IMR-90 (cell line): ENCODE measurements around the gene CTAGE1. TPM values are rescaled to one million over a fixed set of nuclear protein-coding genes. Genes with fewer than 3 reads are reported as not detected.

Experiments used
- ATAC-seq: fragments of 200-7000 bp; cut with Tn5 transposase; 2 replicates; pipeline ENCODE4 v1.9.1; 2020; ENCODE audit warnings: low read depth, mild to moderate bottlenecking, moderate library complexity
- BruUV-seq: library from RNA; stranded (reverse); fragments of 400-500 nt; replicated peaks from 2 replicates; lab custom pipeline; 2021; lab: Mats Ljungman, UMichigan
- CTCF ChIA-PET: fragments of 300-600 bp; formaldehyde crosslinking; extraction: SDS; loops from one replicate; lab custom pipeline; 2021; ENCODE audit warnings: antibody characterized with exemption; lab: Yijun Ruan, JAX
- POLR2A ChIA-PET: fragments of 300-600 bp; sonication (Branson Sonifier 250); formaldehyde crosslinking; loops from one replicate; lab custom pipeline; 2022; ENCODE audit warnings: antibody characterized with exemption; ENCODE audit not compliant: unreplicated experiment; lab: Charles Lee
- DNase-seq: peaks from one replicate; pipeline ENCODE4 v3.0.0; 2013
- H2AFZ ChIP-seq: replicated peaks from 2 replicates; pipeline ENCODE3; 2013; ENCODE audit warnings: low read length, mild to moderate bottlenecking; ENCODE audit not compliant: poor library complexity
- H2AK5ac ChIP-seq: 2 replicates; pipeline ENCODE4 v1.6.1; 2013; ENCODE audit warnings: low read depth, low read length, inconsistent platforms
- H2AK9ac ChIP-seq: replicated peaks from 2 replicates; pipeline ENCODE3; 2013; ENCODE audit warnings: mild to moderate bottlenecking, low read depth, low read length, moderate library complexity; ENCODE audit not compliant: poor library complexity
- H2BK120ac ChIP-seq: 2 replicates; pipeline ENCODE4 v1.6.1; 2013; ENCODE audit warnings: low read depth, low read length, inconsistent platforms
- H2BK15ac ChIP-seq: 3 replicates; pipeline ENCODE4 v1.6.1; 2013; ENCODE audit warnings: low read depth, low read length, inconsistent platforms
- H2BK20ac ChIP-seq: 2 replicates; pipeline ENCODE4 v1.6.1; 2013; ENCODE audit warnings: low read depth, mild to moderate bottlenecking, inconsistent platforms, low read length, moderate library complexity
- H2BK5ac ChIP-seq: 2 replicates; pipeline ENCODE4 v1.6.1; 2013; ENCODE audit warnings: mild to moderate bottlenecking, low read depth, low read length, inconsistent platforms; ENCODE audit not compliant: poor library complexity, severe bottlenecking
- H3K14ac ChIP-seq: replicated peaks from 2 replicates; pipeline ENCODE4 v1.6.1; 2013; ENCODE audit warnings: low read depth, low read length, inconsistent platforms
- H3K18ac ChIP-seq: 2 replicates; pipeline ENCODE4 v1.6.1; 2013; ENCODE audit warnings: low read depth, low read length, control low read depth
- H3K23ac ChIP-seq: 2 replicates; pipeline ENCODE4 v1.6.1; 2013; ENCODE audit warnings: low read depth, low read length, inconsistent platforms
- H3K27ac ChIP-seq: 2 replicates; pipeline ENCODE4 v1.5.1; 2013; ENCODE audit warnings: mild to moderate bottlenecking, control low read depth, low read length; ENCODE audit not compliant: insufficient read depth
- H3K27me3 ChIP-seq: 2 replicates; pipeline ENCODE4 v1.6.1; 2013; ENCODE audit warnings: low read length; ENCODE audit not compliant: control insufficient read depth, insufficient read depth
- H3K36me3 ChIP-seq: 2 replicates; pipeline ENCODE4 v1.6.1; 2013; ENCODE audit warnings: low read length, mixed read lengths; ENCODE audit not compliant: control insufficient read depth, insufficient read depth
- H3K4ac ChIP-seq: 2 replicates; pipeline ENCODE4 v1.6.1; 2013; ENCODE audit warnings: low read depth, low read length, inconsistent platforms
- H3K4me1 ChIP-seq: 2 replicates; pipeline ENCODE4 v1.6.1; 2013; ENCODE audit warnings: low read length, mixed read lengths; ENCODE audit not compliant: control insufficient read depth, insufficient read depth
- H3K4me2 ChIP-seq: 2 replicates; pipeline ENCODE4 v1.6.1; 2013; ENCODE audit warnings: low read depth, mild to moderate bottlenecking, control low read depth, low read length, moderate library complexity
- H3K4me3 ChIP-seq: 2 replicates; pipeline ENCODE4 v1.5.1; 2013; ENCODE audit warnings: low read depth, mild to moderate bottlenecking, control low read depth, low read length, moderate library complexity; ENCODE audit not compliant: insufficient read depth
- H3K56ac ChIP-seq: 2 replicates; pipeline ENCODE4 v1.6.1; 2013; ENCODE audit warnings: low read length, inconsistent platforms; ENCODE audit not compliant: insufficient read depth; ENCODE audit errors: extremely low read depth
- H3K79me1 ChIP-seq, 2 experiments: 2 replicates each; pipeline ENCODE4 v1.6.1; 2013; ENCODE audit warnings: low read length in 2 of 2, inconsistent platforms in 1 of 2, low read depth in 1 of 2
- H3K9ac ChIP-seq: 2 replicates; pipeline ENCODE4 v1.6.1; 2013; ENCODE audit warnings: low read depth, low read length, control low read depth
- H3K9me1 ChIP-seq: 2 replicates; pipeline ENCODE4 v1.6.1; 2013; ENCODE audit warnings: low read length, inconsistent platforms; ENCODE audit not compliant: insufficient read depth
- H3K9me3 ChIP-seq: 2 replicates; pipeline ENCODE4 v1.6.1; 2013; ENCODE audit warnings: low read length; ENCODE audit not compliant: control insufficient read depth, insufficient read depth
- H4K20me1 ChIP-seq: 2 replicates; pipeline ENCODE4 v1.6.1; 2013; ENCODE audit warnings: low read length, inconsistent platforms; ENCODE audit not compliant: insufficient read depth
- H4K5ac ChIP-seq: 2 replicates; pipeline ENCODE4 v1.6.1; 2013; ENCODE audit warnings: mild to moderate bottlenecking, low read depth, low read length, control low read depth
- H4K8ac ChIP-seq, 2 experiments: 2 replicates each; pipeline ENCODE4 v1.6.1; 2013; ENCODE audit warnings: low read depth in 2 of 2, low read length in 2 of 2, control low read depth in 1 of 2, inconsistent platforms in 1 of 2
- H4K91ac ChIP-seq: 2 replicates; pipeline ENCODE4 v1.6.1; 2013; ENCODE audit warnings: low read depth, low read length, inconsistent platforms; ENCODE audit not compliant: insufficient read depth
- BHLHE40 ChIP-seq: fragments of 150-350 bp; IDR thresholded peaks from 2 replicates; pipeline ENCODE4 v1.6.1; 2016; ENCODE audit warnings: mild to moderate bottlenecking, low read depth, low read length
- CEBPB ChIP-seq: IDR thresholded peaks from 2 replicates; pipeline ENCODE4 v1.6.1; 2012; ENCODE audit warnings: low read depth, low read length, improper control_type of control experiment
- CHD1 ChIP-seq: IDR thresholded peaks from 2 replicates; pipeline ENCODE4 v1.6.1; 2012; ENCODE audit warnings: low read depth, low read length, improper control_type of control experiment
- CTCF ChIP-seq: conservative IDR thresholded peaks from 2 replicates; pipeline ENCODE4 v1.5.1; 2012; ENCODE audit warnings: mild to moderate bottlenecking, low read depth, low read length, improper control_type of control experiment
- ELK1 ChIP-seq: fragments of 150-350 bp; IDR thresholded peaks from 2 replicates; pipeline ENCODE4 v1.6.1; 2016; ENCODE audit warnings: low read depth, mild to moderate bottlenecking, low read length, moderate library complexity, borderline replicate concordance
- FOS ChIP-seq: fragments of 150-350 bp; IDR thresholded peaks from 2 replicates; pipeline ENCODE4 v1.6.1; 2016; ENCODE audit warnings: low read depth, low read length
- MAFK ChIP-seq: IDR thresholded peaks from 2 replicates; pipeline ENCODE4 v1.6.1; 2012; ENCODE audit warnings: low read depth, low read length, improper control_type of control experiment
- MAZ ChIP-seq: IDR thresholded peaks from 2 replicates; pipeline ENCODE4 v1.6.1; 2012; ENCODE audit warnings: low read depth, mild to moderate bottlenecking, low read length, improper control_type of control experiment, moderate library complexity, borderline replicate concordance
- MXI1 ChIP-seq: IDR thresholded peaks from 2 replicates; pipeline ENCODE4 v1.6.1; 2012; ENCODE audit warnings: low read depth, mild to moderate bottlenecking, low read length, moderate library complexity, borderline replicate concordance
- NFE2L2 ChIP-seq: fragments of 150-350 bp; IDR thresholded peaks from 2 replicates; pipeline ENCODE4 v1.6.1; 2016; ENCODE audit warnings: low read depth, mild to moderate bottlenecking, low read length
- POLR2A ChIP-seq: IDR thresholded peaks from 2 replicates; pipeline ENCODE4 v1.6.1; 2012; ENCODE audit warnings: mild to moderate bottlenecking, low read depth, low read length
- RAD21 ChIP-seq: IDR thresholded peaks from 2 replicates; pipeline ENCODE4 v1.6.1; 2012; ENCODE audit warnings: low read length, improper control_type of control experiment
- RCOR1 ChIP-seq: IDR thresholded peaks from 2 replicates; pipeline ENCODE4 v1.6.1; 2012; ENCODE audit warnings: mild to moderate bottlenecking, low read length, improper control_type of control experiment; ENCODE audit not compliant: insufficient replicate concordance
- RFX5 ChIP-seq: IDR thresholded peaks from 2 replicates; pipeline ENCODE4 v1.8.0; 2012; ENCODE audit warnings: low read depth, mild to moderate bottlenecking, low read length, moderate library complexity
- SMC3 ChIP-seq: fragments of 150-350 bp; IDR thresholded peaks from 2 replicates; pipeline ENCODE4 v1.6.1; 2016; ENCODE audit warnings: low read depth, mild to moderate bottlenecking, antibody characterized with exemption, low read length, moderate library complexity
- USF2 ChIP-seq: fragments of 150-350 bp; IDR thresholded peaks from 2 replicates; pipeline ENCODE4 v1.6.1; 2017; ENCODE audit warnings: mild to moderate bottlenecking, antibody characterized with exemption, low read length, low read depth
- dilution Hi-C: fragments of 300-500 bp; cut with HindIII; formaldehyde crosslinking; loops from one replicate; pipeline ENCODE4 v1.14.3; 2018; ENCODE audit warnings: low sequenced_read_pairs; ENCODE audit not compliant: unreplicated experiment
- in situ Hi-C: fragments of 300-500 bp; cut with MboI; formaldehyde crosslinking; loops from 3 replicates; pipeline ENCODE4 v1.14.3; 2019; ENCODE audit warnings: low sequenced_read_pairs, inconsistent platforms, mixed read lengths
- intact Hi-C: fragments of 100-400 bp; cut with micrococcal nuclease; formaldehyde crosslinking; loops from 2 replicates; pipeline ENCODE4 v1.10.0; 2022
- polyA plus RNA-seq, 3 experiments: library from polyadenylated mRNA; depleted of rRNA; stranded (reverse); fragments of >200 nt; gene quantifications; 2 replicates each; pipeline ENCODE4 v1.2.3, GENCODE V29; 2012; ENCODE audit warnings: low replicate concordance in 1 of 3
- total RNA-seq: library from RNA; depleted of rRNA; stranded (reverse); fragments of >200 nt; gene quantifications from 2 replicates; pipeline ENCODE4 v1.2.3, GENCODE V29; 2012

Gene CTAGE1
- total and polyA plus RNA-seq, 2 of the 4 experiments (the other 2 are of a cell fraction), result 0.09 TPM; not detected in 1

- no peaks in the 10 kb centered on the region for H3K79me1 ChIP-seq
- intact Hi-C loops (no loop called here), dilution Hi-C loops (no loop called here), in situ Hi-C loops (no loop called here)
- H3K9me1 ChIP-seq, result no peaks in the 10 kb centered on the region
- H3K4me2 ChIP-seq, result no peak overlapping the region
- H3K4ac ChIP-seq, result no peak overlapping the region
- H2AFZ ChIP-seq, result no peak overlapping the region
- no peak overlapping the region for H2BK20ac ChIP-seq
- no peaks in the 10 kb centered on the region for H3K36me3 ChIP-seq
- no peak overlapping the region for H2BK120ac ChIP-seq
- no peak overlapping the region for H2AK5ac ChIP-seq
- TF ChIP-seq CHD1, result no peak
- TF ChIP-seq RAD21, result no peak
- TF ChIP-seq CTCF, result no peak
- TF ChIP-seq BHLHE40, result no peak
- no peak for TF ChIP-seq USF2
- no peak for TF ChIP-seq MAFK
- no peak for TF ChIP-seq FOS
- TF ChIP-seq CEBPB, result no peak
- TF ChIP-seq ELK1, result no peak
- TF ChIP-seq RCOR1, result no peak
- no peak for TF ChIP-seq MXI1
- no peak for TF ChIP-seq NFE2L2
- no peak for TF ChIP-seq SMC3
- TF ChIP-seq MAZ, result no peak
- no peak for TF ChIP-seq RFX5
- no peak for TF ChIP-seq POLR2A
- no peaks in the 10 kb centered on the region; the same call in 1 of the 2 replicates for H3K27me3 ChIP-seq
- H3K4me3 ChIP-seq, result no peak overlapping the region
- peaks cover 3% of the 10 kb centered on the region; the same call in 1 of the 2 replicates for H3K9me3 ChIP-seq
- H4K20me1 ChIP-seq, result no peaks in the 10 kb centered on the region
- no peak overlapping the region for H2BK5ac ChIP-seq
- no peak for DNase-seq
- H3K9ac ChIP-seq, result no peak overlapping the region
- POLR2A ChIA-PET, result no interaction called here
- H4K8ac ChIP-seq, result no peak overlapping the region
- no peak overlapping the region for H4K5ac ChIP-seq
- no peak overlapping the region for H2AK9ac ChIP-seq
- H3K27ac ChIP-seq, result no peak overlapping the region
- no TSS peak for BruUV-seq
- no peak overlapping the region for H3K18ac ChIP-seq
- H3K23ac ChIP-seq, result no peak overlapping the region
- H4K91ac ChIP-seq, result no peak overlapping the region
- H3K4me1 ChIP-seq, result no peaks in the 10 kb centered on the region
- no peak for ATAC-seq
- H3K56ac ChIP-seq, result no peak overlapping the region
- H2BK15ac ChIP-seq, result no peak overlapping the region
- no peak overlapping the region for H3K14ac ChIP-seq
- CTCF ChIA-PET, result no interaction called here
Observed at GRCh38 chr18:22405142-22405541, 12.6 kb downstream of the CTAGE1 start.
